MM.1S (cell line): ENCODE measurements around the gene CLEC3B.

Source experiments
- DNase-seq: peaks from one replicate; pipeline ENCODE4 v3.0.0-alpha.2; 2015
- H2AFZ ChIP-seq: fragments of 300-600 bp; sonication (generic); 2 replicates; pipeline ENCODE4 v1.6.0; 2016; ENCODE audit warnings: antibody characterized with exemption, low read length
- H3F3A ChIP-seq: fragments of 300-600 bp; sonication (generic); 2 replicates; pipeline ENCODE4 v1.6.1; 2016; ENCODE audit warnings: mild to moderate bottlenecking, antibody characterized with exemption, low read length, moderate library complexity, mixed read lengths; ENCODE audit not compliant: insufficient read depth
- H3K27ac ChIP-seq: fragments of 300-600 bp; sonication (generic); 2 replicates; pipeline ENCODE4 v1.5.1; 2016; ENCODE audit warnings: mild to moderate bottlenecking, low read length
- H3K27me3 ChIP-seq: fragments of 300-600 bp; sonication (generic); replicated peaks from 2 replicates; pipeline ENCODE4 v1.6.0; 2016; ENCODE audit warnings: low read length; ENCODE audit not compliant: insufficient read depth
- H3K36me3 ChIP-seq: fragments of 300-600 bp; sonication (generic); replicated peaks from 2 replicates; pipeline ENCODE4 v1.6.1; 2016; ENCODE audit warnings: mild to moderate bottlenecking, low read length, mixed read lengths; ENCODE audit not compliant: insufficient read depth
- H3K4me1 ChIP-seq: fragments of 300-600 bp; sonication (generic); 2 replicates; pipeline ENCODE4 v1.6.1; 2016; ENCODE audit warnings: low read length, mixed read lengths
- H3K4me2 ChIP-seq: fragments of 300-600 bp; sonication (generic); 2 replicates; pipeline ENCODE4 v1.6.0; 2016; ENCODE audit warnings: low read depth, low read length
- H3K4me3 ChIP-seq: fragments of 300-600 bp; sonication (generic); 2 replicates; pipeline ENCODE4 v1.5.1; 2016; ENCODE audit warnings: low read length, mixed read lengths
- H3K79me2 ChIP-seq: fragments of 300-600 bp; sonication (generic); 2 replicates; pipeline ENCODE4 v1.6.1; 2016; ENCODE audit warnings: mixed run types, low read length, mixed read lengths
- H3K9ac ChIP-seq: fragments of 300-600 bp; sonication (generic); 2 replicates; pipeline ENCODE4 v1.6.1; 2016; ENCODE audit warnings: low read length, mixed read lengths
- H3K9me2 ChIP-seq: fragments of 300-600 bp; sonication (generic); replicated peaks from 2 replicates; pipeline ENCODE4 v1.6.1; 2016; ENCODE audit warnings: mild to moderate bottlenecking, low read length, mixed read lengths; ENCODE audit not compliant: insufficient read depth
- H3K9me3 ChIP-seq: fragments of 300-600 bp; sonication (generic); replicated peaks from 2 replicates; pipeline ENCODE4 v1.6.1; 2016; ENCODE audit warnings: mild to moderate bottlenecking, low read length, mixed read lengths; ENCODE audit not compliant: insufficient read depth
- H4K20me1 ChIP-seq: fragments of 300-600 bp; sonication (generic); 2 replicates; pipeline ENCODE4 v1.6.1; 2016; ENCODE audit warnings: mild to moderate bottlenecking, low read length, moderate library complexity, mixed read lengths; ENCODE audit not compliant: insufficient read depth
- CTCF ChIP-seq: fragments of 300-600 bp; sonication (generic); IDR thresholded peaks from 2 replicates; pipeline ENCODE4 v1.5.1; 2016; ENCODE audit warnings: antibody characterized with exemption, low read length, mixed read lengths
- EZH2 ChIP-seq: fragments of 300-600 bp; sonication (generic); optimal IDR thresholded peaks from 2 replicates; pipeline ENCODE3; 2017; ENCODE audit warnings: low read depth, mild to moderate bottlenecking, antibody characterized with exemption, low read length, mixed read lengths
- EZH2phosphoT487 ChIP-seq: fragments of 300-600 bp; sonication (generic); IDR thresholded peaks from 2 replicates; pipeline ENCODE4 v1.6.1; 2018; ENCODE audit warnings: antibody characterized with exemption, low read length

The CLEC3B gene

GRCh38 chr3:45041666-45042065 is 15.6 kb downstream of the CLEC3B start:
- Histone ChIP-seq H3K36me3 (no peaks in the 10 kb centered on the region), H3K4me2 (peak overlapping the region; percentile 30; the same call in 1 of the 2 replicates), H3K9ac (no peak overlapping the region; the same call in 1 of the 2 replicates), H3F3A (peaks cover 9% of the 10 kb centered on the region), H3K27ac (peak overlapping the region; percentile 56; the same call in 1 of the 2 replicates), H3K4me3 (no peak overlapping the region), H3K9me2 (no peaks in the 10 kb centered on the region), H2AFZ (peak overlapping the region; percentile 22; the same call in 1 of the 2 replicates), H4K20me1 (no peaks in the 10 kb centered on the region), H3K79me2 (no peaks in the 10 kb centered on the region), H3K27me3 (no peaks in the 10 kb centered on the region), H3K9me3 (no peaks in the 10 kb centered on the region), H3K4me1 (peaks cover 24% of the 10 kb centered on the region)
- DNase-seq: peak; percentile 39
- TF ChIP-seq CTCF (no peak), EZH2phosphoT487 (no peak), EZH2 (no peak)

DNA sequence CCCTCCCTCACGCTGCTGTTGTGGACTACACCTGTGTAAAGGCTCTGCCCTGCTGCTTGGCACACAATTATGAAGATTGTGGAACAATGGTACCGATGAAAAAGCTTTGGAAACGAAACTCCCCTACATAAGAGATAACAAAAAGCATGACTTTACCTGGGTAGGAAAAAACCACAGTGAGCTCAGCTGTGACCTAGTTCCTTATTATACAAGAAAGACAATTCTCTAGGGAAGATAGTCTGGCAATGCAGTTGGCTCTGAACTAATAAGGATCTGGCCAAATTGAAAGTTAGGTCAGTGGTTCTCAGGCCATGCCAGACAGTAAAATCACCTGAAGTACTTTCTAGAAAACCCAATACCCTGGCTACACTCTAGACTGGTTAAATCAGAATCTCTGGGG is 16.1 kb downstream of the CLEC3B start:
- H3K9me2 ChIP-seq: no peaks in the 10 kb centered on the region
- peak overlapping the region; percentile 22; the same call in 1 of the 2 replicates for H2AFZ ChIP-seq
- H3F3A ChIP-seq: peaks cover 9% of the 10 kb centered on the region
- no peaks in the 10 kb centered on the region for H3K9me3 ChIP-seq
- no peaks in the 10 kb centered on the region for H4K20me1 ChIP-seq
- TF ChIP-seq CTCF: no peak
- no peak for TF ChIP-seq EZH2phosphoT487
- no peak overlapping the region for H3K4me3 ChIP-seq
- no peaks in the 10 kb centered on the region for H3K36me3 ChIP-seq
- no peaks in the 10 kb centered on the region for H3K79me2 ChIP-seq
- peak overlapping the region; percentile 30; the same call in 1 of the 2 replicates for H3K4me2 ChIP-seq
- peaks cover 24% of the 10 kb centered on the region for H3K4me1 ChIP-seq
- DNase-seq: no peak
- peak overlapping the region; percentile 56; the same call in 1 of the 2 replicates for H3K27ac ChIP-seq
- H3K27me3 ChIP-seq: no peaks in the 10 kb centered on the region
- no peak overlapping the region; the same call in 1 of the 2 replicates for H3K9ac ChIP-seq

DNA sequence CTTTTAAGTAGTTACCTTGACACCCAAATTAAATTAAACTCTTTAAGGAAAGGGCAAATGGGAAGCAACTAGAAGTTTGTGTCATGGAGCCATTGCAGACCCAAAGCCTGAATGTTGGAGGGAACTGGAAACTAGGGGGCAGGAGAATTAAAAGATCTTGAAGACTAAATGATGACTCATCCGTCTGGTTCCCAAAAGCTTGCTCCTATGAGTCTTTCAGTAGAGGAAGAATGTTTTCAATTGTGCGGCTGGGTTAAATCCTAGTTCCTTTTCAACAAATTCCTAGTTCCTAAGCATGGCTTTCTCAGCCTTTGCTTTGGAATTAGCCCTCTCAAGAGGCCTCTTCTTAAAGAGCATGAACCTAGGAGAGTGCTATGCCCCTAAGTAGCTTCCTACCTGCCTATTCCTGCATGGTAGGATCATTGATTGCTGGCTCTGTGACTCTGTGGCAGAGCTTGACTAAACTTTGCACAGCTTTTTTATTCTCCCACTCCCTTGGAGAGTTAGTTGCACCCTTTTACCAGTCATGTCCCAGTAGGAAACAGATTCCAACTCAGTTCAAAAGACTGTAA is 17.7 kb downstream of the CLEC3B start:
- Histone ChIP-seq H3K9me2 (no peaks in the 10 kb centered on the region), H3K4me3 (no peak overlapping the region), H3F3A (peaks cover 9% of the 10 kb centered on the region), H2AFZ (no peak overlapping the region), H4K20me1 (no peaks in the 10 kb centered on the region), H3K36me3 (no peaks in the 10 kb centered on the region), H3K4me1 (peaks cover 24% of the 10 kb centered on the region), H3K27me3 (no peaks in the 10 kb centered on the region), H3K79me2 (no peaks in the 10 kb centered on the region), H3K27ac (no peak overlapping the region), H3K9me3 (no peaks in the 10 kb centered on the region), H3K9ac (no peak overlapping the region), H3K4me2 (no peak overlapping the region)
- DNase-seq: no peak
- no peak for TF ChIP-seq EZH2phosphoT487
- TF ChIP-seq EZH2: no peak

DNA sequence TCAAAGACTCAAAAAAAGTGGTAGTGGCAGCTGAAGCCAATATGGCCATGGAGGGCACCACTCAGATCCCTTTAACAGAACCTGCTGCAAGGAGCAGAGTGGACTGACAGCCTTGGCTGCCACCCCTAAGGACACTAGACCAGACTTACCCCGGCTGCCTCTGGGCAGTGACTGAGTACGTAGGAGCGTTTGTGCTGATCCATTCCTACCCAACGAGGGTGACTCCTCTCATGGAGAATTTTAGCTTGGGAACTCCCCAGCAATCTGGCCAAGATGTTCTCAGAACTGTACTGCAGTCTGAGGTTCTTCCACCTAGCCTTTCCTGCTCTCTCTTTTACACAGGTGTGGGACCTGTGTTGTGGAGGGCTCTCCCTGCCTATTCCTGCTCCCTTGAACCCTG is 22.1 kb downstream of the CLEC3B start:
- H3K9me3 ChIP-seq: no peaks in the 10 kb centered on the region
- H3K4me2 ChIP-seq: no peak overlapping the region
- H4K20me1 ChIP-seq: no peaks in the 10 kb centered on the region
- H3F3A ChIP-seq: no peaks in the 10 kb centered on the region
- no peaks in the 10 kb centered on the region for H3K4me1 ChIP-seq
- no peak overlapping the region for H3K4me3 ChIP-seq
- no peaks in the 10 kb centered on the region for H3K36me3 ChIP-seq
- no peak overlapping the region for H2AFZ ChIP-seq
- TF ChIP-seq EZH2: no peak
- no peak for TF ChIP-seq CTCF
- no peak for TF ChIP-seq EZH2phosphoT487
- no peak for DNase-seq
- H3K27me3 ChIP-seq: no peaks in the 10 kb centered on the region
- H3K9ac ChIP-seq: no peak overlapping the region
- H3K9me2 ChIP-seq: no peaks in the 10 kb centered on the region
- H3K79me2 ChIP-seq: no peaks in the 10 kb centered on the region
- H3K27ac ChIP-seq: no peak overlapping the region
